GM23248 (cell line): Measurements from ENCODE around the gene TRIM37.

Experiments
- EZH2 ChIP-seq: fragments of 200-600 bp; sonication (generic); IDR thresholded peaks from 2 replicates; pipeline ENCODE4 v1.6.1; 2018; ENCODE audit warnings: antibody characterized with exemption, mild to moderate bottlenecking; ENCODE audit not compliant: insufficient read depth, poor library complexity, severe bottlenecking
- EZH2phosphoT487 ChIP-seq: fragments of 200-600 bp; sonication (generic); IDR thresholded peaks from 2 replicates; pipeline ENCODE4 v1.6.1; 2018; ENCODE audit warnings: antibody characterized with exemption, moderate library complexity, mild to moderate bottlenecking, low read depth; ENCODE audit not compliant: insufficient read depth

DNA sequence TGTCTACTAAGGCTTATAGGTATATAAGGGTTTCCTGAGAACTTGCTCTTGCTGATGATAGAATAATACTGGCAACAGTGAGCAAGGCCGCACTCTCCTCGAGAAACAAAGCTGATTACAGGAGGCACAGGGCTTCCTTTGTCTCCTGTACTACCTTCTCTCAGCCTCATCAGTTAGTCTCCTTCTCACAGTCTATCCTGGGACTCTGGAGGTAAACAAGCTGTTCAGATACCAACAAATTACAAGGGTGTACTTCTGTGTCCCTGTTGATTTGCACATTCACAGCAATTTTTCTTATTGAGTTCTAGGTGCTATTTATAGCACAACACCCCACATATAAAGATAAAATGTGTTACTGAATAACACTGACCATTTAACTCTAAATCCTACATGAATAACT lies 98.7 kb downstream of the TRIM37 start:
- TF ChIP-seq EZH2 (no peak), EZH2phosphoT487 (no peak)
